Subcutaneous abdominal adipose tissue (tissue), 5 donors: ENCODE results near the gene ZKSCAN5.
A peak's percentile ranks its signal among the peaks of the same experiment; 100 is the strongest.

Experiments used
- H3K27ac ChIP-seq: one replicate; pipeline ENCODE4 v1.7.0; 2013; ENCODE audit warnings: low read depth, mild to moderate bottlenecking, inconsistent platforms, low read length, moderate library complexity
- H3K27me3 ChIP-seq, 5 donors: one replicate each; pipeline ENCODE4 v1.7.0; 2013; ENCODE audit warnings: low read length in 5 of 5, inconsistent platforms in 1 of 5; ENCODE audit not compliant: control insufficient read depth in 5 of 5, insufficient read depth in 4 of 5
- H3K36me3 ChIP-seq, 5 donors: one replicate each; pipeline ENCODE4 v1.7.0; 2013; ENCODE audit warnings: low read length in 5 of 5; ENCODE audit not compliant: control insufficient read depth in 5 of 5, insufficient read depth in 5 of 5
- H3K4me1 ChIP-seq, 5 donors: one replicate each; pipeline ENCODE4 v1.7.0; 2013; ENCODE audit warnings: low read length in 5 of 5, mild to moderate bottlenecking in 3 of 5, moderate library complexity in 1 of 5; ENCODE audit not compliant: control insufficient read depth in 5 of 5, insufficient read depth in 5 of 5
- H3K4me3 ChIP-seq, 5 donors: one replicate each; pipeline ENCODE4 v1.7.0; 2013; ENCODE audit warnings: low read length in 5 of 5, low read depth in 1 of 5
- H3K9ac ChIP-seq, 5 donors: one replicate each; pipeline ENCODE4 v1.7.0; 2013; ENCODE audit warnings: low read length in 5 of 5, mild to moderate bottlenecking in 4 of 5, moderate library complexity in 3 of 5
- H3K9me3 ChIP-seq, 5 donors: one replicate each; pipeline ENCODE4 v1.7.0; 2013; ENCODE audit warnings: low read length in 5 of 5; ENCODE audit not compliant: control insufficient read depth in 5 of 5
- donor health status: healthy.
- donor health status: healthy.
- donor health status: healthy.
- donor health status: healthy.
- donor health status: healthy.

Gene ZKSCAN5

DNA sequence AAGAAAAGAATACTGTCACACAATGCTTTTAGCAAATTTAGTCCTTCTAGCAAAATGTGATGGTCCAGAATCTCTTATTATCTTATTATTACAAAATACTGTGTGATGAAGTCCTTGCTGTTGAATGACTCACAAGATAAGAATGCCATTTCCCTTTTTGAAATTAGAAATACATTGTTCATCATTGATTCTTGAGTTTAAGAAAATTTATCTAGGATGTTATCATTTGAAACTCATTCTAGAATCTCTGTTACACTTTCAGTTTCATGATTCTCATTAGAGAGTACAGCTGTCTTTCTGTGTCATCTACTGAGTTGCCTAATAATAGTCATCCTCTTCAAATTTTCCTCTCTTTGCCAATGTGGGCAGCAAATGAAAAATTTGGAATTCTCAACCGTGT, 9.6 kb downstream of the ZKSCAN5 start:
- Histone ChIP-seq H3K4me3 (no peak overlapping the region), H3K36me3 (peaks cover 6 to 52% (median 39%) of the 10 kb centered on the region in 5 donors), H3K27me3 (no peaks in the 10 kb centered on the region), H3K27ac (no peak overlapping the region), H3K4me1 (no peaks in the 10 kb centered on the region), H3K9me3 (no peaks in the 10 kb centered on the region), H3K9ac (no peak overlapping the region)

- Histone ChIP-seq H3K4me3 (no peak overlapping the region), H3K9me3 (no peaks in the 10 kb centered on the region), H3K27me3 (no peaks in the 10 kb centered on the region), H3K36me3 (peaks cover 9 to 45% (median 43%) of the 10 kb centered on the region in 5 donors), H3K9ac (no peak overlapping the region), H3K4me1 (peaks cover 0 to 2% (median 0%) of the 10 kb centered on the region in 5 donors), H3K27ac (no peak overlapping the region)
Measured at GRCh38 chr7:99521399-99521798, 16.9 kb downstream of the ZKSCAN5 start.

- H3K36me3 ChIP-seq = peaks cover 16 to 53% (median 47%) of the 10 kb centered on the region in 5 donors
- no peak overlapping the region for H3K9ac ChIP-seq
- H3K4me1 ChIP-seq = peaks cover 0 to 2% (median 0%) of the 10 kb centered on the region in 5 donors
- H3K9me3 ChIP-seq = peaks cover 3 to 15% (median 13%) of the 10 kb centered on the region in 5 donors
- no peak overlapping the region for H3K27ac ChIP-seq
- no peaks in the 10 kb centered on the region for H3K27me3 ChIP-seq
- no peak overlapping the region for H3K4me3 ChIP-seq
Measured at GRCh38 chr7:99525713-99526440, 21.4 kb downstream of the ZKSCAN5 start.

DNA sequence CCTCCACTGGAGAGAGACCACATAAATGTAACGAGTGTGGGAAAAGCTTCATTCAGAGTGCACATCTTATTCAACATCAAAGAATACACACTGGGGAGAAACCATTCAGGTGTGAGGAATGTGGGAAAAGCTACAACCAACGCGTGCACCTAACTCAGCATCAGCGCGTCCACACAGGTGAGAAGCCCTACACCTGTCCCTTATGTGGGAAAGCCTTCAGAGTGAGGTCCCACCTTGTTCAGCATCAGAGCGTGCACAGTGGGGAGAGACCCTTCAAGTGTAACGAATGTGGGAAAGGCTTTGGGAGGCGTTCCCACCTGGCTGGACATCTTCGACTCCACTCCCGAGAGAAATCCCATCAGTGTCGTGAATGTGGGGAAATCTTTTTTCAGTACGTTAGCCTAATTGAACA, 26.9 kb downstream of the ZKSCAN5 start:
- H3K27ac ChIP-seq = no peak overlapping the region
- H3K4me3 ChIP-seq = peak overlapping the region; percentile 15 to 66 (median 55)
- peaks cover 29 to 56% (median 43%) of the 10 kb centered on the region in 5 donors for H3K36me3 ChIP-seq
- peak overlapping the region in 1 of 5 donors; percentile 40 for H3K9ac ChIP-seq
- peaks cover 18 to 54% (median 48%) of the 10 kb centered on the region in 5 donors for H3K9me3 ChIP-seq
- H3K27me3 ChIP-seq = no peaks in the 10 kb centered on the region
- peaks cover 0 to 3% (median 0%) of the 10 kb centered on the region in 5 donors for H3K4me1 ChIP-seq

GRCh38 chr7:99535667-99536066, 31.2 kb downstream of the ZKSCAN5 start:
- H3K27ac ChIP-seq = no peak overlapping the region
- no peak overlapping the region for H3K9ac ChIP-seq
- H3K4me1 ChIP-seq = peaks cover 0 to 3% (median 0%) of the 10 kb centered on the region in 5 donors
- peaks cover 16 to 25% (median 17%) of the 10 kb centered on the region in 5 donors for H3K36me3 ChIP-seq
- H3K4me3 ChIP-seq = no peak overlapping the region
- no peaks in the 10 kb centered on the region for H3K27me3 ChIP-seq
- H3K9me3 ChIP-seq = peaks cover 21 to 67% (median 55%) of the 10 kb centered on the region in 5 donors

GRCh38 chr7:99539213-99539811, 34.9 kb downstream of the ZKSCAN5 start:
- Histone ChIP-seq H3K4me1 (no peaks in the 10 kb centered on the region), H3K27ac (no peak overlapping the region), H3K9ac (no peak overlapping the region), H3K9me3 (peaks cover 7 to 52% (median 33%) of the 10 kb centered on the region in 5 donors), H3K36me3 (peaks cover 0 to 4% (median 0%) of the 10 kb centered on the region in 5 donors), H3K4me3 (no peak overlapping the region), H3K27me3 (no peaks in the 10 kb centered on the region)

DNA sequence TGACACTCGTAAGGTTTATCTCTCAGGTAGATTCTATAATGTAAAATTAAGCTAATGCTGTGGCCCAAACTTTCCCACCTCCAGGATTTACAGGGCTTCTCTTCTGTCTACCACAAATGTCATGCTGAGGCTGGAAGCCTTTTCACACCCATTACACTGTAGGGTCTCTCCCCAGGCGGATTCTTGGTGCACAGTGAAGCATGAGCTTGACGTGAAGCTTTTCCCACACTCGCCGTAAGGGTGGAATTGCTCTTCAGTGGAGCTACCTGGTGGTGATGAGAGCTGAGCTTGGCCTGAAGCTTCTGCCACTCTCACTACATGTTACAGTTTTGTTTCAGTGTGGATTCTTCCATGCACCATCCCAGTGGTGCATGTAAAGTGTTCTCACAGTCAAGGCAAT, 36.1 kb downstream of the ZKSCAN5 start:
- H3K36me3 ChIP-seq = peaks cover 0 to 4% (median 0%) of the 10 kb centered on the region in 5 donors
- H3K9ac ChIP-seq = no peak overlapping the region
- peak overlapping the region in 3 of 5 donors; percentile 31 to 46 (median 40) for H3K4me3 ChIP-seq
- H3K27me3 ChIP-seq = no peaks in the 10 kb centered on the region
- peaks cover 7 to 45% (median 31%) of the 10 kb centered on the region in 5 donors for H3K9me3 ChIP-seq
- H3K27ac ChIP-seq = no peak overlapping the region
- no peaks in the 10 kb centered on the region for H3K4me1 ChIP-seq

GRCh38 chr7:99541212-99541611, 36.8 kb downstream of the ZKSCAN5 start:
- H3K4me3 ChIP-seq = no peak overlapping the region
- H3K36me3 ChIP-seq = peaks cover 0 to 4% (median 0%) of the 10 kb centered on the region in 5 donors
- H3K9me3 ChIP-seq = peaks cover 7 to 45% (median 31%) of the 10 kb centered on the region in 5 donors
- no peaks in the 10 kb centered on the region for H3K4me1 ChIP-seq
- no peaks in the 10 kb centered on the region for H3K27me3 ChIP-seq
- H3K27ac ChIP-seq = no peak overlapping the region
- H3K9ac ChIP-seq = no peak overlapping the region

GRCh38 chr7:99543081-99543671, 38.7 kb downstream of the ZKSCAN5 start:
- peaks cover 7 to 14% (median 12%) of the 10 kb centered on the region in 5 donors for H3K36me3 ChIP-seq
- H3K4me1 ChIP-seq = no peaks in the 10 kb centered on the region
- no peak overlapping the region for H3K4me3 ChIP-seq
- peaks cover 7 to 39% (median 30%) of the 10 kb centered on the region in 5 donors for H3K9me3 ChIP-seq
- H3K9ac ChIP-seq = no peak overlapping the region
- no peaks in the 10 kb centered on the region for H3K27me3 ChIP-seq
- H3K27ac ChIP-seq = no peak overlapping the region

- H3K27ac ChIP-seq = no peak overlapping the region
- no peaks in the 10 kb centered on the region for H3K27me3 ChIP-seq
- peaks cover 7 to 36% (median 27%) of the 10 kb centered on the region in 5 donors for H3K9me3 ChIP-seq
- H3K36me3 ChIP-seq = peaks cover 8 to 18% (median 15%) of the 10 kb centered on the region in 5 donors
- no peaks in the 10 kb centered on the region for H3K4me1 ChIP-seq
- H3K9ac ChIP-seq = no peak overlapping the region
- no peak overlapping the region for H3K4me3 ChIP-seq
Measured at GRCh38 chr7:99543916-99544315, 39.5 kb downstream of the ZKSCAN5 start.
